Stomach (tissue), 9 donors: ENCODE data around the gene SMARCB1. TPM values are rescaled to one million over a fixed set of nuclear protein-coding genes. Genes with fewer than 3 reads are reported as not detected.
A peak's percentile ranks its signal among the peaks of the same experiment; 100 is the strongest.

Experiments used
- DNase-seq, 2 donors: peaks; one replicate each; pipeline versions ENCODE4 v3.0.0 to v3.0.0-alpha.2; 2013 to 2019
- H3K27ac ChIP-seq, 5 donors: fragments of 200-600 bp in 4 of 5; sonication (generic) in 4 of 5; one replicate each; pipeline ENCODE4 v1.5.1; 2013 to 2019; ENCODE audit warnings: mild to moderate bottlenecking in 1 of 5, moderate library complexity in 1 of 5
- H3K27me3 ChIP-seq, 3 donors: fragments of 200-600 bp; sonication (generic); one replicate each; pipeline ENCODE4 v1.5.1; 2017 to 2019; ENCODE audit warnings: mixed run types in 1 of 3
- H3K36me3 ChIP-seq, 4 donors: fragments of 200-600 bp; sonication (generic); 1 replicate in 3 of 4; 2 replicates in 1 of 4; pipeline ENCODE4 v1.5.1; 2016 to 2019
- H3K4me1 ChIP-seq, 4 donors: fragments of 200-600 bp; sonication (generic); one replicate each; pipeline ENCODE4 v1.5.1; 2016 to 2019
- H3K4me3 ChIP-seq, 4 donors: fragments of 200-600 bp; sonication (generic) in 3 of 4; one replicate each; pipeline ENCODE4 v1.5.1; 2016 to 2019; ENCODE audit warnings: mild to moderate bottlenecking in 1 of 4
- H3K9me3 ChIP-seq, 4 donors: fragments of 200-600 bp; sonication (generic); one replicate each; pipeline ENCODE4 v1.5.1; 2016 to 2019
- EP300 ChIP-seq: sonication (generic); formaldehyde crosslinking; IDR thresholded peaks from one replicate; pipeline ENCODE4 v1.6.1; 2017; ENCODE audit warnings: antibody characterized with exemption
- POLR2A ChIP-seq, 4 donors: fragments of 450-650 bp; IDR thresholded peaks; one replicate each; pipeline ENCODE4 v1.6.1; 2016; ENCODE audit warnings: antibody characterized with exemption in 4 of 4, control low read depth in 2 of 4, mild to moderate bottlenecking in 1 of 4, moderate library complexity in 1 of 4
- POLR2AphosphoS5 ChIP-seq, 3 donors: sonication (generic); formaldehyde crosslinking; IDR thresholded peaks; one replicate each; pipeline ENCODE4 v1.6.1; 2016; ENCODE audit warnings: antibody characterized with exemption in 3 of 3
- WGBS, 5 donors: extraction: QIAGEN DNeasy Blood & Tissue Kit in 3 of 5; methylation state at CpG; one replicate each; pipeline versions ENCODE4 v1.1.5 to v1.1.7; 2013 to 2018; 5-methylcytosine and 5-hydroxymethylcytosine counted together
- intact Hi-C: fragments of 100-400 bp; cut with DNase I; formaldehyde crosslinking; loops from one replicate; pipeline ENCODE4 v1.15.1; 2023; ENCODE audit warnings: low total_unique reads
- polyA plus RNA-seq, 3 donors: library from polyadenylated mRNA; stranded (reverse); fragments of 200-250 nt; gene quantifications; one replicate each; pipeline ENCODE4 v1.2.3, GENCODE V29; 2013
- total RNA-seq, 5 donors: library from RNA; depleted of rRNA; stranded (reverse); fragments of >200 nt; gene quantifications; one replicate each; pipeline versions ENCODE4 v1.1.0 to v1.2.3, GENCODE V29; 2014 to 2016
- TF ChIP-seq, protein P1 (sequence below), 7 experiments: fragments of 450-650 bp in 4 of 7; fragments of 200-600 bp in 3 of 7; sonication (generic) in 3 of 7; IDR thresholded peaks; one replicate each; pipeline ENCODE4 v1.5.1; 2016 to 2019; ENCODE audit warnings: antibody characterized with exemption in 7 of 7, control low read depth in 2 of 7, mild to moderate bottlenecking in 1 of 7
- donor health status: healthy with polysubstance abuse.
- donor health status: Bipolar disorder and iron deficiency.
- donor health status: healthy.

Gene SMARCB1
- total and polyA plus RNA-seq, 8 donors = 13.4 to 74.6 (median 40.8) TPM

DNA sequence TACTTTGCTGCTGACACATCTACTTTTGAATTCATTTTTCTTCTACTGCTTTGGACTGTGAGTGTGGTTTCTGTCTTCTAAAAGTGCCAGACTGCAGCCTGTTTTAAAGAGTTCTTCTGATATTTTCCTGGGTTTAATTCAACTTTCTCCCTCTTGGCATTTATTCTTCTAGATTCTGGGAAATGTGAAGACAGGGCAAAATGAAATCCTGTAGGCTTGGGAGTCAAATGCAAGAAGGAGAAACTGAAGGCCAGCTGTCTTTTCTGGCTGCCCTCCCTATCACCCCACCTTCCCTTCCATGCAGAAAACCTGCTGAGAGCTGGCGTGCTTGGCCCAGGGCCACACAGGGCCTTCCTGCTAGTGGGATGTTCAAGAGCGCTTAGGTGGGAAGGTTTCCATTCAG, 43.5 kb upstream of the SMARCB1 start:
- TF ChIP-seq, protein P1, sequence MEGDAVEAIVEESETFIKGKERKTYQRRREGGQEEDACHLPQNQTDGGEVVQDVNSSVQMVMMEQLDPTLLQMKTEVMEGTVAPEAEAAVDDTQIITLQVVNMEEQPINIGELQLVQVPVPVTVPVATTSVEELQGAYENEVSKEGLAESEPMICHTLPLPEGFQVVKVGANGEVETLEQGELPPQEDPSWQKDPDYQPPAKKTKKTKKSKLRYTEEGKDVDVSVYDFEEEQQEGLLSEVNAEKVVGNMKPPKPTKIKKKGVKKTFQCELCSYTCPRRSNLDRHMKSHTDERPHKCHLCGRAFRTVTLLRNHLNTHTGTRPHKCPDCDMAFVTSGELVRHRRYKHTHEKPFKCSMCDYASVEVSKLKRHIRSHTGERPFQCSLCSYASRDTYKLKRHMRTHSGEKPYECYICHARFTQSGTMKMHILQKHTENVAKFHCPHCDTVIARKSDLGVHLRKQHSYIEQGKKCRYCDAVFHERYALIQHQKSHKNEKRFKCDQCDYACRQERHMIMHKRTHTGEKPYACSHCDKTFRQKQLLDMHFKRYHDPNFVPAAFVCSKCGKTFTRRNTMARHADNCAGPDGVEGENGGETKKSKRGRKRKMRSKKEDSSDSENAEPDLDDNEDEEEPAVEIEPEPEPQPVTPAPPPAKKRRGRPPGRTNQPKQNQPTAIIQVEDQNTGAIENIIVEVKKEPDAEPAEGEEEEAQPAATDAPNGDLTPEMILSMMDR (IDR thresholded peaks at IDR 0.05) = no peak
- TF ChIP-seq EP300 (no peak), POLR2A (IDR thresholded peaks at IDR 0.05) (no peak), POLR2AphosphoS5 (IDR thresholded peaks at IDR 0.05) (no peak)
- peak overlapping the region in 1 of 5 donors; percentile 17 for H3K27ac ChIP-seq
- DNase-seq = peak in 1 of 2 donors; percentile 70
- peaks cover 0 to 17% (median 2%) of the 10 kb centered on the region in 4 donors for H3K4me1 ChIP-seq
- 61 to 92% (median 90%) methylated on average over 2 of the region's 2 CpGs for WGBS, 5 donors
- no peaks in the 10 kb centered on the region for H3K27me3 ChIP-seq
- H3K4me3 ChIP-seq = no peak overlapping the region
- H3K36me3 ChIP-seq = peaks cover 13 to 49% (median 44%) of the 10 kb centered on the region in 4 donors
- H3K9me3 ChIP-seq = no peaks in the 10 kb centered on the region
- intact Hi-C loops = no loop called here

DNA sequence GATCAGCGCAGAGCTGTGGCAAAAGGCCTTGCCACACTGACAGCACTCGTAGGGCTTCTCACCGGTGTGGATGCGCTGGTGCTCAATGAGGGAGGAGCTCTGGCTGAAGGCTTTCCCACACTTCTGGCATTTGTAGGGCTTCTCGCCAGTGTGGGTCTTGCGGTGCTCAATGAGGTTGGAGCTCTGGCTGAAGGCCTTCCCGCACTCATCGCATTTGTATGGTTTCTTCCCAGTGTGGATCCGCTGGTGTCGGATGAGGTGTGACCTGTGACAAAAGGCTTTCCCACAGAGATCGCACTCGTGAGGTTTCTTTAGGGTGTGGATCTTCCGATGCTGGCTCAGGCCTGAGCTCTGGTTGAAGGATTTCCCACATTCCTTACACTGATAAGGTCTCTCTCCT, 42.8 kb upstream of the SMARCB1 start:
- Histone ChIP-seq H3K9me3 (no peaks in the 10 kb centered on the region), H3K27me3 (no peaks in the 10 kb centered on the region), H3K36me3 (peaks cover 13 to 49% (median 44%) of the 10 kb centered on the region in 4 donors), H3K4me3 (no peak overlapping the region), H3K4me1 (peaks cover 0 to 17% (median 2%) of the 10 kb centered on the region in 4 donors), H3K27ac (no peak overlapping the region)
- WGBS, 5 donors = 92 to 99% (median 98%) methylated on average over 10 to 13 of the region's 13 CpGs
- DNase-seq = no peak
- TF ChIP-seq POLR2A (IDR thresholded peaks at IDR 0.05) (no peak), EP300 (no peak), POLR2AphosphoS5 (IDR thresholded peaks at IDR 0.05) (no peak)
- TF ChIP-seq, protein P1 (IDR thresholded peaks at IDR 0.05) = no peak
- intact Hi-C loops = no loop called here

- H3K36me3 ChIP-seq = peaks cover 13 to 49% (median 44%) of the 10 kb centered on the region in 4 donors
- no peaks in the 10 kb centered on the region for H3K9me3 ChIP-seq
- peaks cover 0 to 18% (median 2%) of the 10 kb centered on the region in 4 donors for H3K4me1 ChIP-seq
- H3K27ac ChIP-seq = no peak overlapping the region
- H3K4me3 ChIP-seq = no peak overlapping the region
- WGBS, 5 donors = 93 to 99% (median 98%) methylated on average over 13 to 14 of the region's 14 CpGs
- no peak for DNase-seq
- no peaks in the 10 kb centered on the region for H3K27me3 ChIP-seq
- TF ChIP-seq EP300 (no peak), POLR2A (IDR thresholded peaks at IDR 0.05) (no peak), POLR2AphosphoS5 (IDR thresholded peaks at IDR 0.05) (no peak)
- TF ChIP-seq, protein P1 (IDR thresholded peaks at IDR 0.05) = no peak
- intact Hi-C loops = no loop called here
Measured at GRCh38 chr22:23744485-23744884, 42.3 kb upstream of the SMARCB1 start.

- DNase-seq = peak; percentile 63 to 82
Measured at GRCh38 chr22:23745791-23746190, 41.0 kb upstream of the SMARCB1 start.

More at GRCh38 chr22:23745791-23746190, 41.0 kb upstream of the SMARCB1 start:
- intact Hi-C loops = no loop called here
- Histone ChIP-seq H3K9me3 (no peaks in the 10 kb centered on the region), H3K36me3 (peaks cover 13 to 49% (median 43%) of the 10 kb centered on the region in 4 donors), H3K4me1 (peaks cover 9 to 30% (median 14%) of the 10 kb centered on the region in 4 donors), H3K27ac (no peak overlapping the region), H3K4me3 (no peak overlapping the region), H3K27me3 (no peaks in the 10 kb centered on the region)
- WGBS, 5 donors = 31 to 61% (median 41%) methylated on average over 6 of the region's 6 CpGs
- no peak for TF ChIP-seq POLR2A (IDR thresholded peaks at IDR 0.05)
- no peak for TF ChIP-seq POLR2AphosphoS5 (IDR thresholded peaks at IDR 0.05)
- TF ChIP-seq, protein P1 (IDR thresholded peaks at IDR 0.05) = no peak
- no peak for TF ChIP-seq EP300
